HG02623 (cell line): Measurements from ENCODE around the gene OR4C16.

Experiments
- ATAC-seq: cut with Tn5 transposase; IDR thresholded peaks from one replicate; pipeline ENCODE4 v1.9.1; 2021; ENCODE audit warnings: moderate library complexity; ENCODE audit not compliant: unreplicated experiment

OR4C16 gene, protein sequence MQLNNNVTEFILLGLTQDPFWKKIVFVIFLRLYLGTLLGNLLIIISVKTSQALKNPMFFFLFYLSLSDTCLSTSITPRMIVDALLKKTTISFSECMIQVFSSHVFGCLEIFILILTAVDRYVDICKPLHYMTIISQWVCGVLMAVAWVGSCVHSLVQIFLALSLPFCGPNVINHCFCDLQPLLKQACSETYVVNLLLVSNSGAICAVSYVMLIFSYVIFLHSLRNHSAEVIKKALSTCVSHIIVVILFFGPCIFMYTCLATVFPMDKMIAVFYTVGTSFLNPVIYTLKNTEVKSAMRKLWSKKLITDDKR

GRCh38 chr11:55571828-55572227, at the start of gene OR4C16:
TSS of gene OR4C16 (plus strand) at chr11:55572128. CDS start at chr11:55572128, 0 bp downstream.
- ATAC-seq: no peak

DNA sequence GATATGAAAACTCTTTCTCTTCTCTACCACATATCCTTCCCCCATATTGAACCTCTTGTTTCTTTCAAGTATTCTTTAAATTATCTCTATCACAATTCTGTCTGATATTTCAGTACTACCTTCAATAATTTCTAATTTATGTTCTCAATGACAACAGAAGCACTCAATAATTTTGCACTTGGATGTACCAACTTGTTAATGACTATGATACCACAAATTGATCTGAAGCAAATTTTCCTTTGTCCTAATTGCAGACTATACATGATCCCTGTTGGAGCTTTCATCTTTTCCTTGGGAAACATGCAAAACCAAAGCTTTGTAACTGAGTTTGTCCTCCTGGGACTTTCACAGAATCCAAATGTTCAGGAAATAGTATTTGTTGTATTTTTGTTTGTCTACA, 17.8 kb upstream of the OR4C16 start, which contains the start of gene OR4C15:
Gene OR4C15, plus strand, starts transcription at position 301 of the 400 bp plus-strand sequence. Its CDS starts 0 bp downstream, at position 301.
- no peak for ATAC-seq

DNA sequence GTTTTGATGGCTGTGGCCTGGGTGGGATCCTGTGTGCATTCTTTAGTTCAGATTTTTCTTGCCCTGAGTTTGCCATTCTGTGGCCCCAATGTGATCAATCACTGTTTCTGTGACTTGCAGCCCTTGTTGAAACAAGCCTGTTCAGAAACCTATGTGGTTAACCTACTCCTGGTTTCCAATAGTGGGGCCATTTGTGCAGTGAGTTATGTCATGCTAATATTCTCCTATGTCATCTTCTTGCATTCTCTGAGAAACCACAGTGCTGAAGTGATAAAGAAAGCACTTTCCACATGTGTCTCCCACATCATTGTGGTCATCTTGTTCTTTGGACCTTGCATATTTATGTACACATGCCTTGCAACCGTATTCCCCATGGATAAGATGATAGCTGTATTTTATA, 620 bp downstream of the OR4C16 start:
- no peak for ATAC-seq

- no peak for ATAC-seq
Observed at GRCh38 chr11:55607545-55607944, 35.6 kb downstream of the OR4C16 start, which contains the start of gene OR4C11. TSS of gene OR4C11 (minus strand) at chr11:55607645. CDS start at chr11:55604373, 3,272 bp downstream.
